A549 treated with RU486 at 1 μM for 4 hours (cell line): ENCODE measurements around the gene SCYL3. TPM values are rescaled to one million over a fixed set of nuclear protein-coding genes. Genes with fewer than 3 reads are reported as not detected.

ENCODE experiments used
- total RNA-seq: library from RNA; stranded (reverse); fragments of 200-300 nt; extraction: Qiagen RNA extraction; gene quantifications from 5 replicates; pipeline ENCODE4 v1.2.3, GENCODE V29; 2022; ENCODE audit warnings: low read depth

SCYL3 gene
- total RNA-seq = 2.8 to 3.3 TPM (median 3.1 TPM) in 5 replicates

GRCh38 chr1:169893645-169894423 is at the start of gene SCYL3:
Gene SCYL3 (minus strand): TSS chr1:169893896. CDS start chr1:169888840, 5,056 bp downstream.

Other genes starting within 250 kb of the SCYL3 start
- gene SELL, start 182.3 kb downstream of the SCYL3 start, total RNA-seq = 0.10 to 0.27 TPM (median 0.25 TPM) in 4 of 5 replicates, not detected in the other
- gene SELE, start 159.8 kb downstream of the SCYL3 start, total RNA-seq = not detected in 5 replicates
- gene METTL18, start 99.0 kb downstream of the SCYL3 start, total RNA-seq = 3.6 to 8.2 TPM (median 6.4 TPM) in 5 replicates
- 7.0 to 13.3 TPM (median 12.2 TPM) in 5 replicates for gene KIFAP3, start 180.8 kb upstream of the SCYL3 start, total RNA-seq